HepG2 (cell line): Measurements from ENCODE around the gene P2RY8. TPM values are rescaled to one million over a fixed set of nuclear protein-coding genes. Genes with fewer than 3 reads are reported as not detected.

Experiments
- ATAC-seq: fragments of 200-7000 bp; cut with Tn5 transposase; 3 replicates; pipeline ENCODE4 v1.9.1; 2020; ENCODE audit warnings: mild to moderate bottlenecking, moderate library complexity
- BruUV-seq: library from RNA; stranded (reverse); fragments of 400-500 nt; replicated peaks from 2 replicates; lab custom pipeline; 2021; lab: Mats Ljungman, UMichigan
- CTCF ChIA-PET: fragments of 300-600 bp; formaldehyde crosslinking; extraction: SDS; loops from one replicate; lab custom pipeline; 2021; ENCODE audit warnings: low total read pairs, inconsistent platforms, low intra/inter-chr PET ratio; lab: Yijun Ruan, JAX
- POLR2A ChIA-PET: fragments of 350-600 bp; sonication (Branson Sonifier 250); formaldehyde crosslinking; loops from one replicate; lab custom pipeline; 2020; ENCODE audit warnings: antibody characterized with exemption, inconsistent platforms; lab: Yijun Ruan, JAX
- DNase-seq: peaks from one replicate; pipeline ENCODE4 v3.0.0-alpha.2; 2015; ENCODE audit warnings: low spot score
- FAIRE-seq: peaks from 3 replicates; lab custom pipeline; 2011; peaks lifted over from hg19 to GRCh38; lab: Jason Lieb, UNC
- H2AFZ ChIP-seq: one replicate; pipeline ENCODE4 v1.6.1; 2011; ENCODE audit warnings: low read length, inconsistent platforms
- H3K27ac ChIP-seq: fragments of 300-600 bp; 3 replicates; pipeline ENCODE4 v1.8.0; 2011; ENCODE audit warnings: mixed run types, mild to moderate bottlenecking, mixed read lengths, low read length, inconsistent platforms; ENCODE audit not compliant: insufficient read depth; ENCODE audit errors: extremely low read length
- H3K27me3 ChIP-seq, 2 experiments: fragments of 200-600 bp in 1 of 2; 2 replicates in 1 of 2; 3 replicates in 1 of 2; pipeline versions ENCODE4 v1.6.0 to v1.8.0; 2011; ENCODE audit warnings: low read length in 2 of 2, mild to moderate bottlenecking in 2 of 2, moderate library complexity in 2 of 2, inconsistent platforms in 1 of 2; ENCODE audit not compliant: insufficient read depth in 2 of 2, control insufficient read depth in 1 of 2
- H3K36me3 ChIP-seq, 2 experiments: fragments of 200-600 bp in 1 of 2; replicated peaks in 1 of 2; 2 replicates in 1 of 2; 3 replicates in 1 of 2; pipeline versions ENCODE4 v1.5.1 to v1.8.0; 2011; ENCODE audit warnings: low read length in 2 of 2, inconsistent platforms in 1 of 2; ENCODE audit not compliant: insufficient read depth in 2 of 2, control insufficient read depth in 1 of 2
- H3K4me1 ChIP-seq: 2 replicates; pipeline ENCODE4 v1.5.1; 2012; ENCODE audit warnings: low read length, inconsistent platforms; ENCODE audit not compliant: insufficient read depth
- H3K4me2 ChIP-seq: 2 replicates; pipeline ENCODE4 v1.6.0; 2011; ENCODE audit warnings: low read depth, low read length, inconsistent platforms
- H3K4me3 ChIP-seq, 3 experiments: fragments of 200-600 bp in 1 of 3; sonication (generic), shearing (Covaris generic) in 1 of 3; replicated peaks in 1 of 3; 2 replicates each; pipeline ENCODE4 v1.5.1; 2011 to 2016; ENCODE audit warnings: low read length in 3 of 3, inconsistent platforms in 2 of 3, low read depth in 2 of 3, mild to moderate bottlenecking in 2 of 3, control low read depth in 1 of 3, mixed read lengths in 1 of 3; ENCODE audit not compliant: insufficient read depth in 1 of 3
- H3K79me2 ChIP-seq: one replicate; pipeline ENCODE4 v1.6.1; 2011; ENCODE audit warnings: low read length, inconsistent platforms; ENCODE audit not compliant: insufficient read depth
- H3K9ac ChIP-seq: 2 replicates; pipeline ENCODE4 v1.6.0; 2011; ENCODE audit warnings: mild to moderate bottlenecking, low read depth, low read length, inconsistent platforms; ENCODE audit not compliant: insufficient read depth
- H3K9me3 ChIP-seq: 2 replicates; pipeline ENCODE4 v1.5.1; 2012; ENCODE audit warnings: mild to moderate bottlenecking, low read length
- H4K20me1 ChIP-seq: 2 replicates; pipeline ENCODE4 v1.6.0; 2011; ENCODE audit warnings: inconsistent platforms, mild to moderate bottlenecking, low read length, moderate library complexity; ENCODE audit not compliant: insufficient read depth
- BORCS8-MEF2B ChIP-seq: sonication (generic); formaldehyde crosslinking; IDR thresholded peaks from 2 replicates; pipeline ENCODE4 v1.8.0; 2022; ENCODE audit warnings: mild to moderate bottlenecking, missing genetic modification reagents
- EP300 ChIP-seq, 3 experiments: sonication (generic) in 1 of 3; formaldehyde crosslinking in 1 of 3; IDR thresholded peaks; 2 replicates each; pipeline versions ENCODE4 v1.5.1 to v1.6.1; 2011 to 2020; ENCODE audit warnings: low read depth in 2 of 3, low read length in 2 of 3, borderline replicate concordance in 1 of 3, improper control_type of control experiment in 1 of 3, mild to moderate bottlenecking in 1 of 3, missing genetic modification reagents in 1 of 3, moderate library complexity in 1 of 3
- EZH2 ChIP-seq: conservative IDR thresholded peaks from 2 replicates; pipeline ENCODE4 v1.6.1; 2012; ENCODE audit warnings: mild to moderate bottlenecking, low read depth, low read length, moderate library complexity
- HNF4G ChIP-seq, 2 experiments: sonication (generic) in 1 of 2; formaldehyde crosslinking in 1 of 2; IDR thresholded peaks; 2 replicates each; pipeline versions ENCODE4 v1.4.0 to v1.6.1; 2011 to 2020; ENCODE audit warnings: borderline replicate concordance in 2 of 2, low read depth in 2 of 2, mild to moderate bottlenecking in 2 of 2, low read length in 1 of 2, missing genetic modification reagents in 1 of 2, moderate library complexity in 1 of 2
- HOXA5 ChIP-seq: sonication (generic); formaldehyde crosslinking; IDR thresholded peaks from 2 replicates; pipeline ENCODE4 v1.4.0; 2020; ENCODE audit warnings: missing genetic modification reagents
- JDP2 ChIP-seq: sonication (generic); formaldehyde crosslinking; IDR thresholded peaks from 2 replicates; pipeline ENCODE4 v1.8.1; 2022; ENCODE audit warnings: missing genetic modification reagents, borderline replicate concordance
- MED13 ChIP-seq: sonication (generic); formaldehyde crosslinking; IDR thresholded peaks from 2 replicates; pipeline ENCODE4 v1.5.0; 2020; ENCODE audit warnings: missing genetic modification reagents
- POLR2G ChIP-seq: fragments of 200-400 bp; formaldehyde crosslinking; IDR thresholded peaks from 2 replicates; pipeline ENCODE4 v1.6.1; 2018; ENCODE audit warnings: mild to moderate bottlenecking, low read depth, low read length, moderate library complexity
- SATB2 ChIP-seq: sonication (generic); formaldehyde crosslinking; IDR thresholded peaks from 2 replicates; pipeline ENCODE4 v1.5.0; 2020; ENCODE audit warnings: missing genetic modification reagents
- YEATS2 ChIP-seq: sonication (generic); formaldehyde crosslinking; IDR thresholded peaks from 2 replicates; pipeline ENCODE4 v1.4.0; 2020; ENCODE audit warnings: missing genetic modification reagents, borderline replicate concordance
- WGBS: methylation state at CpG from one replicate; pipeline ENCODE4 v1.1.6; 2017; ENCODE audit warnings: low lambda C conversion rate; 5-methylcytosine and 5-hydroxymethylcytosine counted together
- in situ Hi-C: cut with HindIII; loops from 2 replicates; pipeline ENCODE4 v1.10.0; 2017; ENCODE audit warnings: low pct_unique_long_range_greater_than_20kb; ENCODE audit not compliant: extremely low pct_ligation_motif_present
- intact Hi-C: fragments of 100-400 bp; cut with micrococcal nuclease; formaldehyde crosslinking; loops from one replicate; pipeline ENCODE4 v1.10.0; 2022; ENCODE audit not compliant: unreplicated experiment
- polyA plus RNA-seq, 8 experiments: library from polyadenylated mRNA; depleted of rRNA in 3 of 8; stranded (reverse) in 7 of 8; unstranded in 1 of 8; fragments of >200 nt; fragmentation: Illumina TruSeq in 4 of 8; extraction: Trizol in 4 of 8; gene quantifications; 2 replicates each; pipeline versions ENCODE4 v1.2.1 to v1.2.3, GENCODE V29; 2011 to 2016; ENCODE audit warnings: low read depth in 4 of 8, missing spikeins in 1 of 8, mixed read lengths in 1 of 8; ENCODE audit not compliant: insufficient read depth in 1 of 8
- total RNA-seq, 5 experiments: library from RNA; depleted of rRNA; stranded (reverse); fragments of >200 nt; fragmentation: Illumina TruSeq; extraction: Trizol; gene quantifications; 2 replicates each; pipeline ENCODE4 v1.2.3, GENCODE V29; 2016; ENCODE audit warnings: low read depth in 1 of 5
- TF ChIP-seq, protein P1 (sequence below): sonication (generic); formaldehyde crosslinking; IDR thresholded peaks from 2 replicates; pipeline ENCODE4 v1.4.0; 2020; ENCODE audit warnings: missing genetic modification reagents
- TF ChIP-seq, protein P2 (sequence below): sonication (generic); formaldehyde crosslinking; IDR thresholded peaks from 2 replicates; pipeline ENCODE4 v1.4.0; 2020; ENCODE audit warnings: mild to moderate bottlenecking, missing genetic modification reagents

The P2RY8 gene
- total and polyA plus RNA-seq, 2 of the 13 experiments (the other 11 are each of a cell fraction or from before 2014, with no cell fraction given), result 1.0 to 1.3 TPM

DNA sequence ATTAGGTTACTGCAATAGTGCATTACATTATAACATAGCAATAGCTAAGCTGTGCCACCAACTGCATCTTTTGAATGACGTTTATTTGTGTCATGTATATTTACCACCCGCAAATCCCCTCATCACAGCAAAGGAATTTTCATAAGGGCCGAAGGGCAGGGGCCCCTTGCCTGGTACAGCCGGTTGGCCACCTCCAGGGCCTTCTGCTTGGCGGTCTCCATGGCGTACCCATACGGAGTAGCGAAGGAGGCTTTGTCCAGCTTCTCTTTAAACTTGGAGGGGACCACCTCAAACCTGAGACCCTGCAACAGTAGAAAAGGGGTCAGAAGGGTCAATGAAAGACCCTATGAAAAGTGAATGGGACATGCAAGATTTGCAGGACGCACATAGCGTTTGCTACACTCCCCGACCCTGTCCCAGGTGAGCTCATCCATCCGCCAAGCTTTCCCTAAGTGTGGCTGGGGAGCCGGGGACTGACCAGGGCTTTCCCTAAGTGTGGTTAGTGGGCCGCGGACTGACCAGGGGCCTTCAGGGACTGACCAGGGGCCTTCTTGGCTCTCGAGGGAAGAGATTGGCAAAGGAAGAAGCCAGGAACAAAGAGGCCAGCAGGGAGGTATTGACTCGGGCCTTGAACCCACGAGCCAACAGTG is 94.8 kb downstream of the P2RY8 start:
- CTCF ChIA-PET, result no interaction called here
- Histone ChIP-seq H3K27me3 (no peaks in the 10 kb centered on the region), H2AFZ (no peak overlapping the region), H3K9ac (no peak overlapping the region), H4K20me1 (no peaks in the 10 kb centered on the region), H3K4me3 (no peak overlapping the region), H3K27ac (no peak overlapping the region), H3K79me2 (no peaks in the 10 kb centered on the region), H3K36me3 (peaks cover 2 to 6% of the 10 kb centered on the region in 2 experiments; a peak in 3 of 5 replicates), H3K4me2 (no peak overlapping the region), H3K9me3 (no peaks in the 10 kb centered on the region), H3K4me1 (no peaks in the 10 kb centered on the region)
- ATAC-seq (no peak), DNase-seq (no peak), FAIRE-seq (no peak)
- intact Hi-C loops, result no loop called here
- POLR2A ChIA-PET, result no interaction called here
- in situ Hi-C loops, result no loop called here
- TF ChIP-seq POLR2G, result no peak
- no peak for TF ChIP-seq BORCS8-MEF2B
- TF ChIP-seq, protein P1, sequence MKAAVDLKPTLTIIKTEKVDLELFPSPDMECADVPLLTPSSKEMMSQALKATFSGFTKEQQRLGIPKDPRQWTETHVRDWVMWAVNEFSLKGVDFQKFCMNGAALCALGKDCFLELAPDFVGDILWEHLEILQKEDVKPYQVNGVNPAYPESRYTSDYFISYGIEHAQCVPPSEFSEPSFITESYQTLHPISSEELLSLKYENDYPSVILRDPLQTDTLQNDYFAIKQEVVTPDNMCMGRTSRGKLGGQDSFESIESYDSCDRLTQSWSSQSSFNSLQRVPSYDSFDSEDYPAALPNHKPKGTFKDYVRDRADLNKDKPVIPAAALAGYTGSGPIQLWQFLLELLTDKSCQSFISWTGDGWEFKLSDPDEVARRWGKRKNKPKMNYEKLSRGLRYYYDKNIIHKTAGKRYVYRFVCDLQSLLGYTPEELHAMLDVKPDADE, result no peak
- BruUV-seq, result no TSS peak
- WGBS, result 98% methylated on average over 18 of the region's 18 CpGs

DNA sequence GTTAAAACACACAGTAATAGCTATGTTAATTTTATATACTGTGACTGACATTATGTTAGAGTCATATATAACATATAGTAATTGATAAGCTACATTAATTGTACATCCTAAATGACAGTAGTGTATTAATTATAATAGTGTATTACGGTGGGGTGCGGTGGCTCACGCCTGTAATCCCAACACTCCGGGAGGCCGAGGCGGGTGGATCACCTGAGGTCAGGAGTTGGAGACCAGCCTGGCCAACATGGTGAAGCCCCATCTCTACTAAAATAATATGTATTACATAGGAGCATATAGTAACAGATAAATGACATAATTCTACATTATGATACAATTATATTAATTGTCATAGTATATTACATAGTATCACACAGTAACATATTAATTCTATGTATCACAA is 96.5 kb downstream of the P2RY8 start:
- no peak for FAIRE-seq

More for the DNA sequence above, 96.5 kb downstream of the P2RY8 start:
- in situ Hi-C loops, result no loop called here
- H3K9ac ChIP-seq, result no peak overlapping the region
- 98% methylated on average over 6 of the region's 6 CpGs for WGBS
- no peak for ATAC-seq
- H4K20me1 ChIP-seq, result no peaks in the 10 kb centered on the region
- H3K27me3 ChIP-seq, result no peaks in the 10 kb centered on the region
- H3K4me1 ChIP-seq, result no peaks in the 10 kb centered on the region
- TF ChIP-seq EZH2, result no peak
- TF ChIP-seq JDP2 (CRISPR knock-in tag), result no peak
- no peak for TF ChIP-seq MED13
- TF ChIP-seq HNF4G (IDR thresholded peaks at IDR 0.05; ENCODE audit: borderline replicate concordance, low read depth, low read length), result no peak
- no peak for TF ChIP-seq HNF4G (CRISPR knock-in tag; IDR thresholded peaks at IDR 0.05; ENCODE audit: borderline replicate concordance, low read depth)
- TF ChIP-seq HOXA5, result no peak
- no peak for TF ChIP-seq YEATS2 (CRISPR knock-in tag)
- no peak for TF ChIP-seq EP300 (IDR thresholded peaks at IDR 0.05; ENCODE audit: low read depth in 2 of 2, low read length in 2 of 2)
- no peak for TF ChIP-seq EP300 (CRISPR knock-in tag; IDR thresholded peaks at IDR 0.05; ENCODE audit: borderline replicate concordance)
- TF ChIP-seq SATB2, result no peak
- TF ChIP-seq, protein P2, sequence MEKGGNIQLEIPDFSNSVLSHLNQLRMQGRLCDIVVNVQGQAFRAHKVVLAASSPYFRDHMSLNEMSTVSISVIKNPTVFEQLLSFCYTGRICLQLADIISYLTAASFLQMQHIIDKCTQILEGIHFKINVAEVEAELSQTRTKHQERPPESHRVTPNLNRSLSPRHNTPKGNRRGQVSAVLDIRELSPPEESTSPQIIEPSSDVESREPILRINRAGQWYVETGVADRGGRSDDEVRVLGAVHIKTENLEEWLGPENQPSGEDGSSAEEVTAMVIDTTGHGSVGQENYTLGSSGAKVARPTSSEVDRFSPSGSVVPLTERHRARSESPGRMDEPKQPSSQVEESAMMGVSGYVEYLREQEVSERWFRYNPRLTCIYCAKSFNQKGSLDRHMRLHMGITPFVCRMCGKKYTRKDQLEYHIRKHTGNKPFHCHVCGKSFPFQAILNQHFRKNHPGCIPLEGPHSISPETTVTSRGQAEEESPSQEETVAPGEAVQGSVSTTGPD (CRISPR knock-in tag), result no peak
- peaks cover 2 to 11% of the 10 kb centered on the region in 2 experiments; a peak in 3 of 5 replicates for H3K36me3 ChIP-seq
- no peak overlapping the region for H2AFZ ChIP-seq
- no peak overlapping the region for H3K4me3 ChIP-seq
- BruUV-seq, result no TSS peak
- ChIA-PET CTCF (no interaction called here), POLR2A (no interaction called here)
- intact Hi-C loops, result no loop called here
- no peak for DNase-seq
- no peaks in the 10 kb centered on the region for H3K79me2 ChIP-seq
- H3K9me3 ChIP-seq, result no peaks in the 10 kb centered on the region
- H3K4me2 ChIP-seq, result no peak overlapping the region
- no peak overlapping the region for H3K27ac ChIP-seq
